GM23248 (cell line): ENCODE data around the gene SRC.

Source experiments
- EZH2 ChIP-seq: fragments of 200-600 bp; sonication (generic); IDR thresholded peaks from 2 replicates; pipeline ENCODE4 v1.6.1; 2018; ENCODE audit warnings: antibody characterized with exemption, mild to moderate bottlenecking; ENCODE audit not compliant: insufficient read depth, poor library complexity, severe bottlenecking
- EZH2phosphoT487 ChIP-seq: fragments of 200-600 bp; sonication (generic); IDR thresholded peaks from 2 replicates; pipeline ENCODE4 v1.6.1; 2018; ENCODE audit warnings: antibody characterized with exemption, moderate library complexity, mild to moderate bottlenecking, low read depth; ENCODE audit not compliant: insufficient read depth

- TF ChIP-seq EZH2phosphoT487 (no peak), EZH2 (no peak)
Observed at GRCh38 chr20:37401930-37402675, 56.2 kb downstream of the SRC start.
